ENCODE data around the gene MED15.

MED15 gene

GRCh38 chr22:20625270-20625669 is 117.9 kb downstream of the MED15 start:
- no peak for DNase-seq (ENCODE audit: low read depth)

- DNase-seq (ENCODE audit: low read depth), result no peak
Observed at GRCh38 chr22:20626811-20627210, 119.4 kb downstream of the MED15 start.

DNA sequence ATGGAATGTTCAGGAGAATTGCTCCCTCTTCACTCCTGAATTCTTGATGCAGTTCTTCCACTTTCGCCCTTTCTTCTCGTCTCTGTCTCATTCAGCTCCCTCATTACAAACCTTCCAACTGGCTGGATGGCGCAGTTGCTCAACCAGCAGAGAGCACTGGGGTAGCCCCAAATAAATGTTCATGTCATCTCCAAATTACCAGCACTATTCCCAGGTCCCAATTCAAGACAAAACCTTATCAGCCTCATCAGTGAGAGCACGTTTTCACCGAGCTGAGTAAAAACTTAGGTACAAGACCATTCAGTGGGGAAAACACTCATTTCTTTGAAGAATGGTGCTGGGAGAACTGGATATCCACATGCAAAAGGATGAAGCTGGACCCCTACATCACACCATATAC is 120.0 kb downstream of the MED15 start:
- DNase-seq (ENCODE audit: low read depth), result no peak

GRCh38 chr22:20628081-20628939 is 120.9 kb downstream of the MED15 start:
- DNase-seq (ENCODE audit: low read depth), result no peak

GRCh38 chr22:20629401-20629800 is 122.0 kb downstream of the MED15 start:
- DNase-seq (ENCODE audit: low read depth), result no peak

DNA sequence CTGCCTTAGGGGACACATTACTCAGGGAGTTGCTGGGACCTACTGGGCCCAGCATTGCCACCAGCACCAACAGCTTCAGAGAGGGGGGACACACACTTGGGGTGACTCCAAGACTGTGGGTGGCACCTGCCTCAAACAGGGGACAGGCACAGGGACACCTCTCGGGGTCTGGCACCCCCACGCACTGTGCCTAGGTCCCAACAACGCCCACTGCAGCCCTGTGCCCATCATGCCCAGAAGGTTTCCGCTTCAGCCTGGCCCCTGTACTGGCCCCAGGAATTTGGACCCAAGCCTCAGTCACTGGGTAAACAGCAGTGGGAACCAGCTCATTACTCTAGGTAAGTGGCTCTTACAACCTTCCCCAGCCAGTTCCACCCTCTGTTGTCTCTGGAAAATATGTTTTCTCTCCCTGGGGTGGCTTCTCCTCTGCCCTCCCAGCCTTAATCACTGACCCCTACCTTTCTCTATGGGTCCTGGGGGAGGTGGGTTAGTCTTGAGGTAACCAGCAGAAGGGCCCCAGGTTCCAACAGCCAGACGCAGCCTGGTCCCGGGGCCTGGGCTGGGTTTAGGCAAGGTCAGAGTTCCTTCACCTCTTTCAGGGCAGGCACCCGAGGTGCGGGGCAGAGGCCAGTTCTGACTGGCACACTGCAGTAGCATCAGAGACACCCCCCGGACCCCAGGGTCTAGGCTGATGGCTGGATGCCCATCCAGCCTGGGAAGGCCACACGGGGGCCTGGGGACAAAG is 123.6 kb downstream of the MED15 start:
- no peak for DNase-seq (ENCODE audit: low read depth)

DNA sequence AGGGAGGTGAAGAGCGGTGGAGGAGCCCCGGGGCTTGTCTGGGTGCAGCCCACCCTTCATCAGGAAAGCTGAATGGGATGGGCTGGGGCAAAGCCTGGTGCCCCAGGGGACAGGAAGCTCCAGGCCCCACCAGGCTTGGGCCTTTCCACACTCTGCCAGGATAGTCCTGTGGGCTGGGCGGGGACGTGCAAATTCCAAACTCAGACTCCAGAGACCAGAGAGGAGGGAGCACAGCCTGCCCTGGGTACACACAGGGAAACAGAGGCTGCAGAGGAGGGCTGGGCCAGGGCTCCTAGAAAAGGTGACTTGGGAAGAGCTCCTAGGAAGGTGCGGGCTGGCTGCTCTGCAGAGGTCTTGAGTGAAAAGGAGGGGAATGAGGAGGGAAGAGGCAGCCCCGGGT is 124.7 kb downstream of the MED15 start:
- no peak for DNase-seq (ENCODE audit: low read depth)

DNA sequence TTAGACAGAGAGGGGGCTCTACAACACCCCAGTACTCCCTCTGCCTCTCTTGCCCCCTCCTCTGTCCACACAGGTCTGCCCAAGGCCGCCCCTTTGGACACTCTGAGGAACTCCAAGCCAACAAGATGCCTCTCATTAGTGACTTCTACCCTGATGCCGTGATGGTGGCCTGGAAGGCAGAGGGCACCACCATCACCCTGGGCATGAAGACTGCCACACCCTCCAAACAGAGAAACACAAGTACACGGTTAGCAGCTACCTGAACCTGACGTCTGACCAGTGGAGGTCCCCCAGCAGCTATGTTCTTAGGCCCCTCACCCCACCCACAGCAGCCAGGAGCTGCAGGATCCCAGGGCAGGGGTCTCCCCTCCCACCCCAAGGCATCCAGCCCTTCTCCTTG is 125.1 kb downstream of the MED15 start:
- no peak for DNase-seq (ENCODE audit: low read depth)

GRCh38 chr22:20634560-20635226 is 127.3 kb downstream of the MED15 start:
- no peak for DNase-seq (ENCODE audit: low read depth)

DNA sequence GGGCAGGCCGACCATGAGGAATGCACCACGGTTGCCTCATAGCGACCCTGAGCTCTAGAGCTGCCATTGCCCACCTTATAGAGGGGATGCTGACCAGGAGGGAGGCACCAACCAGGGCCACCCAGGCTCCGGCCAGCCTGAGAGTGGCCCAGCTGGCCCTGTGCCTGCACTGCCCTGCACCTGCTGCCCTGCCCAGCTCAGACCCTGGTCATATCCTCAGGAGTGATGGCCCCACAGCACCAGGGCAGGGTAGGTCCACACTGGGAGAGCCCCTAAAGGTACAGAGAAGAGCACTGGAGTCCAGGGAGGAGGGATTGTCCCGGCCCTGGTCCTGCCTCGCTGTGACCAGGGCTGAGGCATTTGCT is 127.8 kb downstream of the MED15 start:
- DNase-seq (ENCODE audit: low read depth), result no peak

DNA sequence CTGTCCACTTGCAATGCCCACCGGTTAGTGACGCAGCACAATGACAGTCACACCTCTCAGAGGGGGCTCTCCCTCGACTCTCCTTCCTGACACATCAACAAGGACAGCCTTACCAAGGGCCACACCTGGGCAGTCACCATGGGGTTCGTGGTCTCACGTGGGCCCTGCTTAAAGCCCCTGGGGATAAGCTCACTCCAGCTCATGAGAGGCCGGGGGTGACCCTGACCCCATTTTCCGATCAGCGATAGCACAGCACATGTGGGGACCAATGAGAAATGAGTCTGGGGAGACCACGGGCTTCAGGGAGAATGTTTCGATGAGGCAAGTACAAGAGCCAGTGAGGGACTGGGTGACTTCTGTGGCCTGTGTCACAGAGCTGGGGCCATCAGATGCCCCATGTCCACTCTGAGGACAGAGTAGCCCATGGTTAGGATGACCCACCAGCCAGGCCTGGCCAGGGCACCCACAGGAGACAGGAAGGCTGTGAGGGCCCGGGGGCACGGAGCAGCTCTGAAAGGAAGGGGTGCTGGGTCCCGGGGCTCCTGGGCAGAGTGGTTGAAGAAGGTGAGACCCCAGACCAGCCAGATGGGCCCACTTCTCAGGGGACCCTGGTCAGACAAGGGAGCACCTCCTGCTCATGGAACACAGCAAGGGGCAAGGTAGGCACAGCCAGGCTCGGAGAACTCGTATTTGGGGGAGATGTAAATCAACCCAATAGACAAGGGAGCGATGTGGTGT is 128.8 kb downstream of the MED15 start:
- no peak for DNase-seq (ENCODE audit: low read depth)

- no peak for DNase-seq (ENCODE audit: low read depth)
Observed at GRCh38 chr22:20636945-20637344, 129.5 kb downstream of the MED15 start.

Measured in GM04503 (cell line).